ENCODE data around the gene ADCYAP1R1. TPM values are rescaled to one million over a fixed set of nuclear protein-coding genes. Genes with fewer than 3 reads are reported as not detected.

ADCYAP1R1 gene
- total RNA-seq, 1 experiment from 2014 or later = 8.9 TPM

DNA sequence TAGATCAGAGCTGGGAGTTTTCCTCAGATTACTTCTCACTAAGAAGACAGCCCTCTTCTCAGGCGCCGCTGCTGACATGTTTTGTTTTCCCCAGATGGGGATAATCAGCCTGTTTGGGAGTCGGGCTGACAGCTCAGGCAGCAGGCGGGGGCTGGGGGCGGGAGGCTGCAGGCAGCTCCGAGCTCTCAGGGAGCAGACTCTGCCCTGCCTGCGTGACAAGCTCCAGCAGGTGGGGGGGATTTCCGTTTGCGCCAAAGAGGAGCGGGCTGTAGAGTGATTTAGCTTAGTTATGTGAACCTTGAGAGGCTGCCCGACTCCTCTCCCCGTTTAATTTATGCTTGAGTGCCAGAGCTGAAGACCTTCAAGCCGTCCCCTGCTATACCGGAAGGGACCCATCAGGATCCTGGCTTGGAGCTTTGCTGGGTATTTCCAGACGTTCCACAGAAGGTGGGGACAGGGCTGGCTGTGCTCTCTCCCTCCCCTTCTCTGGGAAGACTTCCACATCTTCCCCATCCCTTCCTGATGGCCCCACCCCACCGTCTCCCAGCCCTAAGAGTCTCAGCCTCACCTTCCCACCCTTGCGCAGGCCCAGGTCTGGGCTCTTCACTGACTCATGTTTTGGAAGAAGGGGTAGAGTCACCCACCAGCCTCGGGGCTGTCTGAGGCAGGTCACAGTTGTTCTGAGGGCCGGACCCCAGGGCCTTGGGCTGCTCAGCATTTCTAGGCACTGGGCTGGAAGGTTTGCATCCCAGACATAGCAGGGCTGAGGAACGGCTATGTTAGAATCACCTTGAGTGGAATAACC lies 24.7 kb upstream of the ADCYAP1R1 start:
- Histone ChIP-seq H3K27me3 (ENCODE audit: insufficient read depth, low read length) (no peaks in the 10 kb centered on the region), H3K23ac (ENCODE audit: insufficient read length, low read depth, low read length) (no peak overlapping the region), H3K56ac (ENCODE audit: insufficient read length, low read depth, low read length) (no peak overlapping the region), H4K5ac (ENCODE audit: insufficient read length, low read depth, low read length) (no peak overlapping the region), H3K79me2 (ENCODE audit: insufficient read depth, low read length) (no peaks in the 10 kb centered on the region), H3K18ac (ENCODE audit: insufficient read length, low read depth, low read length) (no peak overlapping the region), H3K4ac (ENCODE audit: low read depth, low read length) (no peak overlapping the region), H2BK20ac (ENCODE audit: low read depth, low read length, poor library complexity, severe bottlenecking) (no peak overlapping the region), H4K20me1 (ENCODE audit: control insufficient read depth, insufficient read depth, insufficient read length) (no peaks in the 10 kb centered on the region), H2BK5ac (ENCODE audit: insufficient read length, low read length) (no peak overlapping the region), H3K27ac (ENCODE audit: insufficient read length, low read depth, low read length) (no peak overlapping the region), H3K14ac (ENCODE audit: insufficient read depth, low read length) (no peak overlapping the region; the same call in 1 of the 2 replicates), H2AK5ac (ENCODE audit: insufficient read length, low read length) (no peak overlapping the region), H2BK120ac (ENCODE audit: low read depth, low read length, poor library complexity, severe bottlenecking) (no peak overlapping the region), H3K9me3 (ENCODE audit: control insufficient read depth, low read depth, low read length) (no peaks in the 10 kb centered on the region), H4K91ac (ENCODE audit: insufficient read length, low read depth, low read length) (no peak overlapping the region), H3T11ph (ENCODE audit: low read length) (no peak overlapping the region), H4K8ac (replicated peaks; ENCODE audit: insufficient read length, low read depth, low read length) (no peak overlapping the region), H3K79me1 (ENCODE audit: insufficient read depth, low read depth, low read length, poor library complexity, severe bottlenecking) (no peaks in the 10 kb centered on the region), H3K9ac (ENCODE audit: extremely low read depth, insufficient read length, low read length) (no peak overlapping the region), H2BK15ac (ENCODE audit: low read depth, low read length) (no peak overlapping the region), H2AFZ (ENCODE audit: low read length) (no peak overlapping the region), H3K4me2 (ENCODE audit: insufficient read depth, insufficient read length, low read length) (no peak overlapping the region), H3K4me1 (ENCODE audit: insufficient read depth, low read length) (no peaks in the 10 kb centered on the region; the same call in 1 of the 2 replicates), H3K23me2 (ENCODE audit: insufficient read length, low read depth, low read length, poor library complexity, severe bottlenecking) (no peaks in the 10 kb centered on the region), H2BK12ac (ENCODE audit: insufficient read length, low read depth, low read length) (no peak overlapping the region)
- WGBS (ENCODE audit: extremely low coverage, insufficient read length, low lambda C conversion rate) = no CpG with 5 or more reads among the region's 20 CpGs
- peak overlapping the region in 1 of 3 experiments; percentile 83; a peak in 1 of 7 replicates for H3K27ac Mint-ChIP-seq
- H3K9me3 Mint-ChIP-seq = peaks cover 0 to 3% of the 10 kb centered on the region in 2 experiments; a peak in 2 of 5 replicates
- H3K4me1 Mint-ChIP-seq = peaks cover 25 to 30% of the 10 kb centered on the region in 2 experiments
- H3K27me3 Mint-ChIP-seq (ENCODE audit: low read depth) = peaks cover 3% of the 10 kb centered on the region; the same call in 1 of the 2 replicates
- H3K36me3 Mint-ChIP-seq (ENCODE audit: insufficient read depth in 1 of 3, low read depth in 3 of 3) = no peaks in the 10 kb centered on the region; a peak in 1 of 7 replicates
- TF ChIP-seq CTCF (conservative IDR thresholded peaks at IDR 0.05) = no peak
- H3K4me3 Mint-ChIP-seq = peak overlapping the region in 1 of 2 experiments; percentile 26; a peak in 1 of 5 replicates
- peak; percentile 74 for DNase-seq
